ENCODE results near the gene CCDC39.

- TF ChIP-seq CTCF (IDR thresholded peaks at IDR 0.05) (no peak), EP300 (IDR thresholded peaks at IDR 0.05) (no peak)
These were observed 48.9 kb downstream of the CCDC39 start for GRCh38 chr3:180630371-180630770.
